Astrocyte of the cerebellum (primary cell): ENCODE data around the gene PJA2.

Source experiments
- DNase-seq: peaks from one replicate; pipeline ENCODE4 v3.0.0-alpha.2; 2011; ENCODE audit warnings: low read depth
- H3K4me3 ChIP-seq: 2 replicates; pipeline ENCODE4 v1.5.1; 2011; ENCODE audit warnings: mild to moderate bottlenecking, low read depth, low read length, moderate library complexity
- in situ Hi-C: cut with HindIII; loops from 2 replicates; pipeline ENCODE4 v1.10.0; 2017; ENCODE audit warnings: low sequenced_read_pairs
- TF ChIP-seq, protein P1 (sequence below): IDR thresholded peaks from 2 replicates; pipeline ENCODE4 v1.5.1; 2012; ENCODE audit warnings: low read length, low read depth, moderate library complexity, mild to moderate bottlenecking; ENCODE audit errors: missing control alignments

The PJA2 gene

GRCh38 chr5:109374625-109375024, 35.1 kb downstream of the PJA2 start:
- in situ Hi-C loops, result no loop called here
- DNase-seq, result no peak
- TF ChIP-seq, protein P1, sequence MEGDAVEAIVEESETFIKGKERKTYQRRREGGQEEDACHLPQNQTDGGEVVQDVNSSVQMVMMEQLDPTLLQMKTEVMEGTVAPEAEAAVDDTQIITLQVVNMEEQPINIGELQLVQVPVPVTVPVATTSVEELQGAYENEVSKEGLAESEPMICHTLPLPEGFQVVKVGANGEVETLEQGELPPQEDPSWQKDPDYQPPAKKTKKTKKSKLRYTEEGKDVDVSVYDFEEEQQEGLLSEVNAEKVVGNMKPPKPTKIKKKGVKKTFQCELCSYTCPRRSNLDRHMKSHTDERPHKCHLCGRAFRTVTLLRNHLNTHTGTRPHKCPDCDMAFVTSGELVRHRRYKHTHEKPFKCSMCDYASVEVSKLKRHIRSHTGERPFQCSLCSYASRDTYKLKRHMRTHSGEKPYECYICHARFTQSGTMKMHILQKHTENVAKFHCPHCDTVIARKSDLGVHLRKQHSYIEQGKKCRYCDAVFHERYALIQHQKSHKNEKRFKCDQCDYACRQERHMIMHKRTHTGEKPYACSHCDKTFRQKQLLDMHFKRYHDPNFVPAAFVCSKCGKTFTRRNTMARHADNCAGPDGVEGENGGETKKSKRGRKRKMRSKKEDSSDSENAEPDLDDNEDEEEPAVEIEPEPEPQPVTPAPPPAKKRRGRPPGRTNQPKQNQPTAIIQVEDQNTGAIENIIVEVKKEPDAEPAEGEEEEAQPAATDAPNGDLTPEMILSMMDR, result no peak
- H3K4me3 ChIP-seq, result no peak overlapping the region

DNA sequence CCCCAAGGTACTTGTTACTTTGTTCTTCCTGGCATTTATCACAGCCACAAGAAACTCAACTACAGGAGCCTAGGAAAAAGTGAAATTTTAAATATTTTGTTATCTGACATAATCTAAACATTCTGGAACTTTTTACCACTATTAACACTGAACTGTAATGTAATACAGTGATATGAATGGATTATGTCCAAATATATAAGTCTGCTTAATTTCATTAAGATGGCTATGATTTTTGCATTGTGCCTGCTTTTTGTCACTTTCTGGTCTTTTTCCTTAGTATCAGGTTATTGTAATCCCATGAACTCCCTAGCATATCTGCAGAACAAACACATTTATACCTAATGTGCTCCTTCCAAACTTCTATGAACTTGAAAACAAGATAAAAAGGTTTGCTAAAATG, 35.8 kb downstream of the PJA2 start:
- no peak overlapping the region for H3K4me3 ChIP-seq
- in situ Hi-C loops, result no loop called here
- TF ChIP-seq, protein P1, result no peak
- no peak for DNase-seq

DNA sequence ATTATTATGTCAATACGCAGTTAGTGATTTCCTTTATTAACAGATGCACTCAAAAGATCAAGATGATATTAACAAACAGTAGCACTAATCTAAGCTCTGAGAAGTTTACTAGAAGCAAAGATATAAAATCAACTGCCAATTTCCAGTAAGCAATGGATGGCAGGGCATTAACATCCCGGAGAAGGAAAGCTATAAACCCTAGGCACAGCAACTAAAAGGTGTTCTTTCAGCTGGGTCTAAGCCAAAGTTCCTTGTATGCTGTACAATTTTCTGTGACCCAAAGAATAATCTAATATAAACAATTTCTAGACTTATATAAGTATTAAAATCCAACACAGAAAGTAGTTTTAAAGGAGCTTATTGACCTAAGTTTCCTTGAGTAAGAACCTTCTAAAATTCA, 39.4 kb downstream of the PJA2 start:
- TF ChIP-seq, protein P1, result no peak
- DNase-seq, result no peak
- in situ Hi-C loops, result no loop called here
- no peak overlapping the region for H3K4me3 ChIP-seq

GRCh38 chr5:109365653-109366052, 44.1 kb downstream of the PJA2 start:
- in situ Hi-C loops, result loop anchor here (5.0 kb wide), 1 partner anchor 107 kb away; no protein-coding TSS in a partner anchor
- TF ChIP-seq, protein P1, result no peak
- DNase-seq, result no peak
- no peak overlapping the region for H3K4me3 ChIP-seq

DNA sequence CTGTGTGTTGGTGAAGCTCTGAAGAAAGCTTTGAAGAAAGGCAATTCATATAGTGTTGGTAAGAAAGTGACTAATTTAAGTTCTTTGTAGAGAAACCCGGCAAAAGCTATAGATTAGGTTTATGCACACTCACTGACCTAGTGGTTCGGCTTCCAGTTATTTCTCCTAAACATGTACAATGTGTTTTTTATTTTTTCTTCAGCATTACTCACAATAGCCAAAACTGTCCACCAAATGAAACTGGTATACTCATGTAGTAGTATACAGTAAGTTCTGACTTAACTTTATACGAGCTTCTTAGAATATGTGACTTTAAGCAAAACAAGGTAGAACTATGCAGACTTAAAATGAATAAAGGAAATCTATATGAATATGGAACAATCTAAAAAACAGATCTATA, 44.8 kb downstream of the PJA2 start:
- in situ Hi-C loops, result loop anchor here (5.0 kb wide), 1 partner anchor 107 kb away; no protein-coding TSS in a partner anchor
- DNase-seq, result no peak
- TF ChIP-seq, protein P1, result no peak
- no peak overlapping the region for H3K4me3 ChIP-seq

- in situ Hi-C loops, result no loop called here
- TF ChIP-seq, protein P1, result no peak
- no peak overlapping the region for H3K4me3 ChIP-seq
- no peak for DNase-seq
Observed at GRCh38 chr5:109359642-109360041, 50.1 kb downstream of the PJA2 start.

DNA sequence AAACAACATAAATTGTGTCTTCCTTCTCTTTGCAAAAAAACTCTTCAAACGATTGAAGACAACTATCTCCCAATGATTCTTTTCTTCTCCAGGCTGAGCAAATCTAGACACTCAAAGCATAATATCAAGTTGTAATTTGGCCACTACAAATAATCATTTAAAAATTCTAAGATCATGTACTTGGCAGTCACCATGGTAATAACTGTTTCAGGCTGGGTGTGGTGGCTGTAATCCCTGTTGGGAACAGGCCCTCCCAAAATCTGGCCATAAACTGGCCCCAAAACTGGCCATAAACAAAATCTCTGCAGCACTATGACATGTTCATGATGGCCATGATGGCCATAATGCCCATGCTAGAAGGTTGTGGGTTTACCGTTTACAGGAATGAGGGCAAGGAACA, 52.0 kb downstream of the PJA2 start:
- no peak overlapping the region for H3K4me3 ChIP-seq
- DNase-seq, result no peak
- TF ChIP-seq, protein P1, result no peak
- in situ Hi-C loops, result no loop called here
